Esophagus squamous epithelium (tissue), 5 donors: Measurements from ENCODE around the gene MAP2K5. TPM values are rescaled to one million over a fixed set of nuclear protein-coding genes. Genes with fewer than 3 reads are reported as not detected.

ENCODE experiments used
- DNase-seq: peaks from one replicate; lab custom pipeline; 2025; lab: John Stamatoyannopoulos, UW
- H3K27ac ChIP-seq, 4 donors: fragments of 200-600 bp; sonication (generic); one replicate each; pipeline ENCODE4 v1.5.1; 2016 to 2019; ENCODE audit warnings: mild to moderate bottlenecking in 1 of 4
- H3K27me3 ChIP-seq, 4 donors: fragments of 200-600 bp; sonication (generic); 1 replicate in 3 of 4; 2 replicates in 1 of 4; pipeline versions ENCODE4 v1.5.1 to v1.6.0; 2017 to 2021; ENCODE audit warnings: antibody characterized with exemption in 1 of 4
- H3K36me3 ChIP-seq, 3 donors: fragments of 200-600 bp; sonication (generic); one replicate each; pipeline ENCODE4 v1.5.1; 2016 to 2019
- H3K4me1 ChIP-seq, 3 donors: fragments of 200-600 bp; sonication (generic); one replicate each; pipeline ENCODE4 v1.5.1; 2017 to 2019
- H3K4me3 ChIP-seq, 4 donors: fragments of 200-600 bp; sonication (generic); 1 replicate in 3 of 4; 2 replicates in 1 of 4; pipeline ENCODE4 v1.5.1; 2016 to 2019; ENCODE audit warnings: mild to moderate bottlenecking in 2 of 4, moderate library complexity in 1 of 4
- H3K9me3 ChIP-seq, 3 donors: fragments of 200-600 bp; sonication (generic); one replicate each; pipeline ENCODE4 v1.5.1; 2016 to 2019
- POLR2A ChIP-seq, 4 donors: fragments of 450-650 bp; IDR thresholded peaks; one replicate each; pipeline ENCODE4 v1.6.1; 2017; ENCODE audit warnings: antibody characterized with exemption in 4 of 4, mild to moderate bottlenecking in 4 of 4, moderate library complexity in 3 of 4
- WGBS, 2 donors: methylation state at CpG; one replicate each; pipeline ENCODE4 v1.1.5; 2018; 5-methylcytosine and 5-hydroxymethylcytosine counted together
- intact Hi-C: fragments of 100-400 bp; cut with DNase I; formaldehyde crosslinking; loops from one replicate; pipeline ENCODE4 v1.15.0; 2022
- total RNA-seq, 4 donors: library from RNA; depleted of rRNA; stranded (reverse); fragments of >200 nt; gene quantifications; one replicate each; pipeline ENCODE4 v1.1.0, GENCODE V29; 2016
- TF ChIP-seq, protein P1 (sequence below), 6 experiments: fragments of 450-650 bp in 4 of 6; fragments of 200-600 bp in 2 of 6; sonication (generic) in 2 of 6; IDR thresholded peaks; one replicate each; pipeline ENCODE4 v1.5.1; 2016 to 2019; ENCODE audit warnings: antibody characterized with exemption in 6 of 6, mild to moderate bottlenecking in 4 of 6, moderate library complexity in 4 of 6
- donor health status: DM: yes; HTN: yes; CAD: no.

MAP2K5 gene
- total RNA-seq, 4 donors from 2014 or later: 5.8 to 8.0 (median 7.0) TPM

GRCh38 chr15:67794832-67795574 lies 252.5 kb downstream of the MAP2K5 start:
- 92 to 93% methylated on average over 4 of the region's 4 CpGs for WGBS, 2 donors
- Histone ChIP-seq H3K4me3 (no peak overlapping the region), H3K27me3 (no peaks in the 10 kb centered on the region), H3K36me3 (peaks cover 0 to 10% (median 0%) of the 10 kb centered on the region in 3 donors), H3K27ac (no peak overlapping the region), H3K9me3 (peaks cover 0 to 11% (median 0%) of the 10 kb centered on the region in 3 donors), H3K4me1 (no peaks in the 10 kb centered on the region)
- intact Hi-C loops: no loop called here
- DNase-seq: no peak
- TF ChIP-seq, protein P1, sequence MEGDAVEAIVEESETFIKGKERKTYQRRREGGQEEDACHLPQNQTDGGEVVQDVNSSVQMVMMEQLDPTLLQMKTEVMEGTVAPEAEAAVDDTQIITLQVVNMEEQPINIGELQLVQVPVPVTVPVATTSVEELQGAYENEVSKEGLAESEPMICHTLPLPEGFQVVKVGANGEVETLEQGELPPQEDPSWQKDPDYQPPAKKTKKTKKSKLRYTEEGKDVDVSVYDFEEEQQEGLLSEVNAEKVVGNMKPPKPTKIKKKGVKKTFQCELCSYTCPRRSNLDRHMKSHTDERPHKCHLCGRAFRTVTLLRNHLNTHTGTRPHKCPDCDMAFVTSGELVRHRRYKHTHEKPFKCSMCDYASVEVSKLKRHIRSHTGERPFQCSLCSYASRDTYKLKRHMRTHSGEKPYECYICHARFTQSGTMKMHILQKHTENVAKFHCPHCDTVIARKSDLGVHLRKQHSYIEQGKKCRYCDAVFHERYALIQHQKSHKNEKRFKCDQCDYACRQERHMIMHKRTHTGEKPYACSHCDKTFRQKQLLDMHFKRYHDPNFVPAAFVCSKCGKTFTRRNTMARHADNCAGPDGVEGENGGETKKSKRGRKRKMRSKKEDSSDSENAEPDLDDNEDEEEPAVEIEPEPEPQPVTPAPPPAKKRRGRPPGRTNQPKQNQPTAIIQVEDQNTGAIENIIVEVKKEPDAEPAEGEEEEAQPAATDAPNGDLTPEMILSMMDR (IDR thresholded peaks at IDR 0.05): no peak
- no peak for TF ChIP-seq POLR2A (IDR thresholded peaks at IDR 0.05)

DNA sequence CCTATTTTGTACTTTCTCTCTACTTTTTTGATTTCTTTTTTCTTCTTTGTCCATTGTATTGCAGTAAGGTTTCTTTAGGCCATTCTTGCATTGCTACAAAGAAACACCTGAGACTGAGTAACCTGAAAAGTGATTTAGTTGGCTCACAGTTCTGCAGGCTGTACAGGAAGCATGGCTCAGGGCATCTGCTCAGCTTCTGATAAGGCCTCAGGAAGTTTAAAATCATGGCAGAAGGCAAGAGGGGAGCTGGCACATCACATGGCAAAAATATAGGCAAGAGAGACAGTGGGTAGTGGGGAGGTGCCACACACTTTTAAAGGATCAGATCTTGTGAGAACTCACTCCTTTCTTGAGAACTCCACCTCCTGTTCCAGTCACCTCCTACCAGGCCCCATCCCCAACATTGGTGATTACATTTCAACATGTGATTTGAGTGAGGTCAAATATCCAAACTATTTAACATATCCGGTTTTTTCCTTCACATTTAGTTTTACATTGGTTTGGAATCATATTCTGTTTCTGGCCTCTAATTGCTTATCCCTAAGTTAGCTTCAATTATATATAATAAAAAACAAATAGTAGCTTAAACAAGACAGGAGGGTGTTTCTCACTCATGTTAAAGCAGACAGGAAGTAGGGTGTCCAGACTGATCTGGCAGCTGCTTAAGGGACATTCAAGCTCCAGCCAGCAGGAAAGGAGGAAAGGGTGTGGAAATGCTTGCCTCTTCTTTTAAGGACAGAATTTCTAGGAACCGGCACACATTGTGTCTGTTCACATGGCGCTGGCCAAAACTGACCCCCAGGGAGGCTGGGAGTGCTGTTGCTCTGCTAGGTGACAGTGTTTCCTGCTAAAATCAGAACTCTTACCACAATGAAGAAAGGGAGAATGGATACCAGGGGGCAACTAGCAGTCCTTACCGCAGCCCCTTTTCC lies 254.0 kb downstream of the MAP2K5 start:
- TF ChIP-seq, protein P1 (IDR thresholded peaks at IDR 0.05): no peak
- TF ChIP-seq POLR2A (IDR thresholded peaks at IDR 0.05): no peak
- no peak overlapping the region for H3K4me3 ChIP-seq
- 75 to 78% methylated on average over 4 of the region's 4 CpGs for WGBS, 2 donors
- H3K36me3 ChIP-seq: peaks cover 0 to 10% (median 0%) of the 10 kb centered on the region in 3 donors
- no peak overlapping the region for H3K27ac ChIP-seq
- no peak for DNase-seq
- intact Hi-C loops: no loop called here
- H3K27me3 ChIP-seq: no peaks in the 10 kb centered on the region
- H3K9me3 ChIP-seq: peaks cover 0 to 11% (median 0%) of the 10 kb centered on the region in 3 donors
- H3K4me1 ChIP-seq: no peaks in the 10 kb centered on the region

GRCh38 chr15:67799801-67800205 lies 257.3 kb downstream of the MAP2K5 start:
- TF ChIP-seq POLR2A (IDR thresholded peaks at IDR 0.05): no peak
- TF ChIP-seq, protein P1 (IDR thresholded peaks at IDR 0.05): no peak
- 62 to 82% methylated on average over 2 to 5 of the region's 6 CpGs for WGBS, 2 donors
- Histone ChIP-seq H3K9me3 (peaks cover 0 to 9% (median 0%) of the 10 kb centered on the region in 3 donors), H3K4me3 (no peak overlapping the region), H3K36me3 (peaks cover 0 to 2% (median 0%) of the 10 kb centered on the region in 3 donors), H3K27ac (no peak overlapping the region), H3K27me3 (no peaks in the 10 kb centered on the region), H3K4me1 (no peaks in the 10 kb centered on the region)
- intact Hi-C loops: no loop called here
- no peak for DNase-seq

- WGBS, 2 donors: 92 to 95% methylated on average over 2 of the region's 2 CpGs
- intact Hi-C loops: no loop called here
- Histone ChIP-seq H3K36me3 (peaks cover 0 to under 1% (median 0%) of the 10 kb centered on the region in 3 donors), H3K27me3 (no peaks in the 10 kb centered on the region), H3K4me3 (no peak overlapping the region), H3K4me1 (no peaks in the 10 kb centered on the region), H3K9me3 (no peaks in the 10 kb centered on the region), H3K27ac (no peak overlapping the region)
- no peak for DNase-seq
- TF ChIP-seq, protein P1 (IDR thresholded peaks at IDR 0.05): no peak
- no peak for TF ChIP-seq POLR2A (IDR thresholded peaks at IDR 0.05)
Measured at GRCh38 chr15:67801142-67801541, 258.6 kb downstream of the MAP2K5 start.
